Activated naive CD4-positive, alpha-beta T cell treated with anti-CD3 and anti-CD28 coated beads, Interleukin-2, amount 50 U/mL, for 16 hours (primary cell): ENCODE results near the gene ARL11.
A peak's percentile ranks its signal among the peaks of the same experiment; 100 is the strongest.

ENCODE experiments used
- DNase-seq: peaks from one replicate; pipeline ENCODE4 v3.0.0-alpha.2; 2020

The ARL11 gene

DNA sequence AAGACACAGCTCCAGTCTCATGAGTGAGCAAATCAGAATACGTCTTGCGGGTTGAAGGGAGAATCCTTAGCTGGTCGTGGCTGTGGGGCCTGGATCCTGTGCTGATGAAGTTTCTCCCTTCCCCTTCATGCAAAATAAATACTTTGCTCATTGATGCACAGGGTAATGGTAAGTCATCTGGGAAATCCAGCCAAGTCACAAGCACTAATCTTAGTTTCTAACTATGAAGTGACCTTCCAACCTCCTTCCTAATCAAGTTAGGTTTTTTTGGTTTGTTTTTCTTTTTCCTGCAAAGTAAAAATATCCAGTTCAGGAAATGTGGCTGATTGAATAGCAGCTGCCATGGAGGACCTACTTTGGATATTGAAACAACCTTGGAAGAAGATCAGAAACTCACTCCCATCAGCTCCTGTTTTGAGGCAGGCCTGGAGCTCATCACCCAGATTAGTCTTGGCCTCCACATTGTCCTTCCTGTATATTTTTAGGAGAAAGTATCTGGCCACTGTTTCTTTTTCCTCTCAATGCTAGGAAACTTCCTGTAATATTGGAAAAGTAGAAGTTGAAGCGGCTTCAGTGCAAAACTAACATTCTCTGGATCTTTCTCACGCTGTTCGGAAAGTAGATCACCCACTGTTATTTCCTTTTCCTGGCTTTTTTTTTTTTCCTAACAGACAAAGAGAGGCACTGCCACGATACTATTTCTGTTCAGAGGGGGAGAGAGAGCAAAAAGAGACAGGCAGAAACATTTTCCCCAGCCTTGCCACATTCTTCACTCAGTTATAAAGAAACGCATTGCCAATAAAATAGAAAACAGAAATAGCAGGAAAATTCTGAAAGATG, 12.3 kb upstream of the ARL11 start:
- no peak for DNase-seq

DNA sequence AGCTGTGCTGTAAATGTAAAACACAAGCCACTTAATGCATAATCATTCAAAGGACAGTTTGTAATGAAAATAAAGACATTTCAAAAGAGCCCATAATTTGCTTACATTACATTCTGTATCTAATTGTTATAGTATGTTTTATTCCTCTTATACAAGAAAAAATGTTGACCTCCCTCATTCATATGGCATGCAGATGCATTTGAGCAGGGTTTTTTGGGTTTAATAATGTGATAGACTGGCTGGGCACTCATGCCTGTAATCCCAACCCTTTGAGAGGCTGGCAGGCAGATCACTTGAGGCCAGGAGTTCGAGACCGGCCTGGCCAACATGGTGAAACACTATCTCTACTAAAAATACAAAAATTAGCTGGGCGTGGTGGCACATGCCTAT, 11.6 kb upstream of the ARL11 start:
- no peak for DNase-seq

DNA sequence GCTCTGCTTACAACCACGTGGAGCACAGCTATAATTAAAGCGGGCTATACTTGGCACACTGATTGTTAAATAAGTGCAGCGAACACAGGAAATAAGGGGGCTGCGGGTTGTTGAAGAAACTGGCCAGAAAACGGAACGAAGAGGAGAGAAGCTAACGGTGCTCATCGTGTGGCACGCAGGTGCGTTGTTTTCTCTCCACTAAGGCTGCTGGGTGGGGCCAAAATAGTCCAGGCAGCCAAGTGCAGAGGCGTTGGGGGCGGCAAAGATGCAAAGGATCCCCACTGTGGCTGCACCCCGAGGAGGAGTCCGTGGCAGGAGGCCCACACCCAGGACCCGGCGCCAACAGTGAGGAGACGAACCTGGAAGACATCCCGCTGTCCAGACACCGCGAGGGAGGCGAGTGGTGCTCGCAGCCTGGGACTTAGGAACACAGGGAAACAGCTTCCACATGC, 8.1 kb upstream of the ARL11 start:
- DNase-seq: peak; percentile 21

DNA sequence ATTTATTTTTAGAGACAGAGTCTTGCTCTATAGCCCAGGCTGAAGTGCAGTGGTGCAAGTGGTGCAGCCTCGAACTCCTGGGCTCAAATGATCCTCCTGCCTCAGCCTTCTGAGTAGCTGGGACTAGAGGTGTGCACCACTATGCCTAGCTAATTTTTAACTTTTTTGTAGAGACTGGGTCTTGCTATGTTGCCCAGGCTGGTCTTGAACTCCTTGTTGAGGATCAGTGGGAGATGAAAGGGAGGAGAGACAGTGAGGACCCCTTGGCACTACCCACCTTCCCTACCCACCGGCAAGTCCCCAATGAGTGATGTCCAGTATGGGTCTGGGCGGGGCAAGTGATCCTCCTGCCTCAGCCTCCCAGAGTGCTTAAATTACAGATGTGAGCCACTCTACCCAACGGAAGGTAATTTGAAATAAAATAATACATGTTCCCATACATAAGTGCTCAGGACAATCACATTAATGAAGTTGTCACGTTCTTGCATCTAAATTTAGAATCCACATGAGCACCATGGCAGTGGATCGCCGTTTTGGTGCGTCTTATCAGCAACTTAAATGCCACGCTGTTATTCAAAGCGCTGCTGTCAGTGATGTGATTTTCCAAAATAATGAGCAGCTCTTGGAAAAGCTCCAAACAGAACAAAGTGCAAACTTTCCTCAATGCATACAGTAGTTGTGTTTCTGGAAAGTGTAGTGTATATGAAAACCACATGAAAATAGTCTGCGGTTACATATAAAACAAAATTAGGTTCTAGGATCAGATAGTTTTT, 5.9 kb upstream of the ARL11 start:
- DNase-seq: no peak

DNA sequence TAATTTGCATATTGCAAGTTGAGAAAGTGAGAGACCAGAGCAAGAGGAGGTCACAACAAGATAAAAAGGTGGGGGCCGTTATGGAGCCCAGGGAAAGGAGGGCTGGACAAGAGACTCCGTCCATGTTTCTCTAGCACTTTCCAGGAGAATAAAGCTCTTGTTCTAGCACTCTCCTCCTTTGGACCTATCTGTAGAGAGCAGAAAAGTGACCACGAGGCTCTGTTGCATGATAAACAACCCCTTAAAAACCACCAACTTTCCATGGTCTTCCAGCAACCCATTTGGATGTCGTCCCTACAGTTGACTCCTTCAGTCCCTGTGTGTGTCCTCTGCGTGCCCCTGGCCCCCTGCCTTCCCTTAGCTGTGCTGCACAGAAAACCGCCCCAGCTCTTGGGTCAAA, 4.1 kb upstream of the ARL11 start:
- no peak for DNase-seq

DNA sequence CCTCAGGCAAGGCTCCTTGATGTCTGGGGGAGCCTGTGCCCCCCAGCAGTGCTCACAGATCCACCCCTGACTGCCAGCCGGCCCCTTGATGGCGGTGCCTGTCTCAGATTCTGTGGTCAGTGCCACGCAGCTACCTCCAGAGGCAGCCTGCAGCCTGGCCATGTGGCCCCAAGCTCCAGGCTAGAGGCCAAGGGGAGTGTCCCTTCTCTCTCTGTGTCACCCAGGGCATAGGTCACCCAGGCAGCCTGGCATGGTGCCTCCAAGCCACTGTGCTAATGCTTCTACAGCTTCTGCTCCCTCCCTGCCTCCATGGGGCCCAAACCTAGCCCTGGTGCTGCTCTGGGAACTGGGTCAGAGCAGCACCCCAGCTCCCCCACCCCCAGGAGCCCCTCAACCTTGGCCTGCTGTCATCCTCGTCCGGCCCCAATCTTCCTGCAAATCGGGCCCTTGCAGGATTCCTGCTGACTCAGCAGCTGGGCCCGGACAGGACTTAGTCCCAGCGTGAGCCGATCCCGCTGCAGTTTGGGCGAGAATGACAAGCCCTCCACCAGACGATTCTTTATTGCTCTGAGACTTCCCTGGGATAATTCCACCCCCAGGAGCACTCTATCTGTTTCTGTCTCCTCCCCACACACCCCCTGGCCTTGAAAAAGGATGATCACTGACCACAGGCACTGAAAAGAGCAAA, 2.8 kb upstream of the ARL11 start:
- DNase-seq: no peak

DNA sequence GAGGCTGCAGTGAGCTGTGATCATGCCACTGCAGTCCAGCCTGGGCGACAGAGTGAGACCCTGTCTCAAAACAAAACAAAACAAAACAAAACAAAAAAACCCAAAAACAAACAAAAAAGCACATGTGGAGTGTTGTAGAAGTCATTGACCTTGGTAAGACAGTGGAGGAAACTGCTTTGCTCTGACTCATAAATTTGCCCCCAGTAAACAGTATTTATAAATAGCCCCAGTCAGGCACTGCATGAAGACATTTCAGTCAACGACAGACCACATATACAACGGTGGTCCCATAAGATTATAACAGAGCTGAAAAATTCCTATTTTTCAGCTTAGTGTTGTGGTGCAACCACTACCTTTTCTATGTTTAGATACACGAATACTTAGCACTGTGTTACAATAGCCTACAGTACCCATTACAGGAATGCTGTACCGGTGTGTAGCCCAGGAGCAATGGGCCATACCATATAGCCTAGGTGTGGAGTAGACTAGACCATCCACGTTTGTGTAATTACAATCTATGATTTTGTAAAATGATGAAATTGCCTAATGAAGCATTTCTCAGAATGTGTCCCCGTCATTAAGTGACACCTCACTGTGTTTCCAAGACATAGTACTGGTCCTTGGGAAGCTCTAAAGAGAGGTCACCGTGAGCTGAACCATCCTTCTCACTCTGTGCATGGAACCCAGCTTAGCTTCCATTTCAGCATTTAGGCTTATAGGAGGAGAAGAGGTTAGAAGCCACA, 1.1 kb downstream of the ARL11 start:
- no peak for DNase-seq

DNA sequence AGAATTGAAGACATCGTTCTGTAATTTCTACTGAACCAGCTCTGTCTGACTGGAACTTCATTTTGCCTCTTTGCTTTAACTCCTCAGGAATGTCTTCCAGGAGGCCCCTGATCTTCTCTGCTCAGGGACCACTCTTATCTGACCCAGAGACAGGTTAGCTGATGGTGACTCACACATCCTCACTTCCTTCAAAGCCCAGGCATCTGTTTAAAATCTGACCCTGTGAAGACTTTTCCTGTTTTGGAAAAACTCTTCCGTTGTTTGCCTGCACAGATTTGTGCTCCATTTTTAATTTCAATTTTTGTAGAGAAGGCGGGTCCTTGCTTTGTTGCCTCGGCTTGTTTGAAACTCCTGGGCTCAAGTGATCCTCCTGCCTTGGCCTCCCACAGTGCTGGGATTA, 1.6 kb downstream of the ARL11 start:
- no peak for DNase-seq

DNA sequence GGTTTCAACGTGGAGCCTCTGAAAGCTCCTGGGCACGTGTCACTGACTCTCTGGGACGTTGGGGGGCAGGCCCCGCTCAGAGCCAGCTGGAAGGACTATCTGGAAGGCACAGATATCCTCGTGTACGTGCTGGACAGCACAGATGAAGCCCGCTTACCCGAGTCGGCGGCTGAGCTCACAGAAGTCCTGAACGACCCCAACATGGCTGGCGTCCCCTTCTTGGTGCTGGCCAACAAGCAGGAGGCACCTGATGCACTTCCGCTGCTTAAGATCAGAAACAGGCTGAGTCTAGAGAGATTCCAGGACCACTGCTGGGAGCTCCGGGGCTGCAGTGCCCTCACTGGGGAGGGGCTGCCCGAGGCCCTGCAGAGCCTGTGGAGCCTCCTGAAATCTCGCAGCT, 2.3 kb downstream of the ARL11 start:
- DNase-seq: no peak

DNA sequence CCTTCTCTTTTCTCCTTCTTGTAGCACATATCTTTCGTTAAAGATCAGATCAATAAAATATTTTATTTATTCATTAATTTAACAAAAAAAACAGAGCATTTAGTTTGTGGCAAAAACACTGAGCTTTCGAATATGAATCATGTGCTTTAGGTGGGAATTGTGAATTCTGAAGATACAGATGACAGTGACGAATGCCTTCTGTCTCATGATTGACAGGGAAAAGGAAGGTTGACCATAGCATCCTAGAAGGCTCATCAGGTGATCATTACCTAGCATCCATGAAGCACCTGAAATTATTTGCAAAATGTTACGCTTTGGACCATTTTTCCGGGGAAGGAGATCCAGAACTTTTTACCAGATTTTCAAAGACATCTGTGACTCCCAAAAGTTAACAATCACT, 3.8 kb downstream of the ARL11 start:
- DNase-seq: no peak

DNA sequence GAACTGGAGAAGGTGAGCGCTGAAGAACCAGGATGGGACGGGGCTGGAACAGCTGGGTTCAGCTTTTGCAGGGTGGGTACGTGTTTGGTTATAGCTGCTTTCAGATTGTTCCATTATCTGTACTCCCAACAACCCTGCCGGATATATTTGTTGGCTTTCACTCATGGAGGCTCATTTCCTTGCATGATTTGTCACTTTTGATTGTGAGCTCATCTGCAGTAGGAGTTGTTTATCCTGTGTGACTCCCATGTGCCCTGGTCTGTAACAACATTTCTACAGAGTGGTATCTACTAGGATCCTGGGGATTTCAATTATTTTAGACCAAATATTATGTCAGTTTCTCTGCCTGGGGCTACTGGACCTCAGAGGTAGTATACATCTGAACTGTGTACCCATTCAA, 5.4 kb downstream of the ARL11 start:
- no peak for DNase-seq

DNA sequence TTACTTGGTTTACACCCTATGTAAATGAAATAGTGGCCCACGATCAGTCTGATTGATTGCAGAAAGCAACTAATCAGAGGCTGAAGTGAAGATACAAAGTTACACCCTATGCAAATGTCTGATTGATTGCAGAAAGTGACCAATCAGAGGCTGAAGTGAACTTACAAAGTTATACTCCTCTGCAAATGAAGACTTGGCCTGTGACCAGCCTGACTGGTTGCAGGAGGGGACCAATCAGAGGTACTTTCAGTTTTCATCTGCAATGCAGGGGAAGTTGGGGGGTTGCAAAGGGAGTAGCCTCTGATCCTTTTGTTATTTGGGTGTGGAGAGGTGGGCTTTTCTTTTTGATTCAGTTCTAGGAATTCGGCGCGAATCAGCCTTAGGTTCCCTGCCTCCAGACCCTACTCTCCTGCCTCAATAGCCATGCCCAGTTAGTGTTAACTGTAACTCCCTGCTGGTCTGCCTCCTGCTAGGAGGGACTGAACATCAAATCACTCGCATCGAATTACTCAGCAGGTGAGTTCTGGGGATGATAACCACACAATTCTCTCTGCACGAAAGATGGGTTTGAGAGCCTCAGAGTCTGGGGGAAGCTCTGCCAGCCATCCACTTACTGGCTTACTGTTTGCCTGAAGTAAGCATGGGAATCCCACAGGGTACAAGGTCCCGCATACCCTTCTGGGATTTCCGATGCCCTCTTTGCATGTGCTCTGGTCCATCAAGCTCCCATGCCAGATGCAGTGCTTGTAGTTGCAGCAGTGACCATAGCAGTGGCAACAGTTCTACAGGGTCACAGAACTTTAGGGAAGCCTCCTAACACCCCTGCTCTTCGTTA, 7.5 kb downstream of the ARL11 start:
- DNase-seq: peak; percentile 20

DNA sequence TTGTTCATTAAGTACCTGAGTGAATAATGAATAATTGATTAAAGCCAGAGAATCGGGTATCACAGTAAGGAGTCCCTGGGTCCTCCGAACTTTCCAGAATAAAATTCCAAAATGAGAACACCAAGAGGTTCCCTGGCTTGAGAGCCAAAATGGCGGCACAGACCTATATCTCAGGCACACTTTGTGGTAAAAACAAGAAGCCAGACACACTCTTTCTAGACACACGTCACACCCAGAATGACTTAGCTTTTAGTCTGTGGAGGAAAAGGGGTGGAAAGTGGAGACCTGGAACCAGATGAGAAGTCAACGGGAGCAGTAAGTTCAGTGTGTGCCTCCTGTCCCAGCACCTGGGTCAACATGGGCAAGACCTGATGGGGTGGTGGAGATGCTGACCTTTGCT, 8.4 kb downstream of the ARL11 start:
- no peak for DNase-seq

DNA sequence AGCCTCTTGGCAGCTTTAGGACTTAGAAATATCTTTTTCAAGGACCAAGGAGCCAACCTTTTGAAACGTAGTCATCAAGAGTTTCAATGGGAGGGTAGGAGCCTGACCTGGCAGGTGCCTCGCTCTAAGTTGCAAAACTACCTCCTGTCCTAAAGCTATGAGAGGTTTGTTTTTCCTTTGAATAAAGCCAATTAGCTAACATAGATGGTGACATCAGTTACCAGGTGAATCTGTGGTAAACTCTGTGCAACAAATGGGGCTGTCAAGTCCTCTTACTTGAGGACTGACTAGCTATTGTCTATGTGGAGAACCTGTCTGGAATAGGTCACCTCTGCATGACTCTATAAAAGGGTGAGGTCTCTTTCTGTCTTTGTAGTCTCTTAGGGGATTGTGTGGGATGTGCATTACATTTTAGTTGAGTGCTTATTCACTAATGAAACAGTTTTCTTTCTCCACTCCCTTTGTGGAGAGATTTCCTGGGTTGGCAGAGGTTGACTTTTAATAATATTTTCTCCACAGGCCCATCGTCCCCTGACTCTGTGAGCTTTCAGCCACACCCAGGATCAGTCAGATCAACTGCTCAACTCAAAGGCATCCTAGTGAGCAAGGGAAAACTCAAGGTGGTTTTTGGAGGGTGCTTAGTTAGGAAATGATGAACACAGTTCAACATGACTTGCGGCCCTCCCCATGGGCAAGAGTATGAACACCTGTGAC, 9.9 kb downstream of the ARL11 start:
- no peak for DNase-seq

DNA sequence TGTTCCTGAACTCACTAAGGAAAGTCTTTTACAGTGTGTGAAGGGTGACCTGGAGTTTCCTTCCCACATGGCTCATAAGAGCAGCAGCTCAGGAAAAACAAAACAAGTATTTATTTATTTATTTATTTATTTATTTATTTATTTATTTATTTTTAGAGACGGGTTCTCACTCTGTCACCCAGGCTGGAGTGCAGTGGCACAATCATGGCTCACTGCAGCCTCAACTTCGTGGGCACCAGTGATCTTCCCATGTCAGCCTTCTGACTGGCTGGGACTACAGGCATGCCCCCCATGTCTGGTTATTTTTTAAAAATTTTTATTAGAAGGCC, 10.4 kb downstream of the ARL11 start:
- no peak for DNase-seq

DNA sequence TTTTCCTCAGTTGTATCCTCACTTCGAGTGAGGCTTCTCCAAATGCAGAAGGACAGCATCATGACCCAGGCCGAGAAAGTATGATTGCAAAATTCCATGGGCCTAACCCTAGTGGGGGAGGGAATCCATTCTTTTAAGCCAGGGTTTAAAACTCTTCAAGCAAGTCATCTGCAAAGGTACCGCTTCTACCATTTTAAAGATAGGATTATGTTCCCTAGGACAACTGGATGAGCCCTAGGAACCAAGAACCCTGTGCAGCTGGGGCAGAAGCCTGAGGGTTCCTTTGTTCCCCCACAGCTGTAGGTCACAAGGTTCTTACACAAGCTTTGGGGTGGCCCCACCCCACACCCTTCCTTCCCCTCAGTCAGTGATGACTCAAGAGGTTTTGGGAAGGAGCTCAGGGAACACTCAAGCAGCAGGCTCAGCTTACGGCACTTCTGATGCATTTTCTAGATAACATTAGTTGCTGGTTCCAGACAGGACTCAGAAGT, 13.5 kb downstream of the ARL11 start:
- DNase-seq: no peak

DNA sequence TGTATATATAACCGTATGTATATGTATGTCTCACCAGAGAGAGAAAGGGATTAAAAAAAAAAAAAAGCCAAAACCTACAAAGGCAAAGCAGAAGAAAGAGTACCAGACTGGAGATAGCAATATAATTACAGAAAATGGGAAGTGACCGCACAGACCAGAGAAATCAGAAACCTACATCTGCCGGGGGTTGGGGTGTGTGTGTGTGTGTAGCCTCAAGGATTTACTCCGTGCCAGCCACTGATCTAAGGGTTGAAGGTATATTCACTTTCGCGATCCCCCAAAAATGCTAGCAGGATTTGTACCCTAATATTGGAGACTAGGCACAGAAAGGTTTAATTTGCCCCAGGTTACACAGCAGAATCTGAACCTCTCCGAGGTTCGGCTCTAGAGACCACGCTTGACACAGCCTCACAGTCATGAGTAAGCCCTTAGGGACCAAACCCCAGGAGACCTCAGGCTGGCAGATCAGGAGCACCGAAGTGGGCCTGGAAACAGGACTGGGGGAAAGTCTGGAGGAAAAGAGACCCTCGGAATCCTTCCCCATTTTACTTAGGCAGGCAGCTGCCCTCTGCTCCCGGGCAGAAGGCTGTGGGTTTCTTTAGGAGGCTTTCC, 14.8 kb downstream of the ARL11 start:
- no peak for DNase-seq

DNA sequence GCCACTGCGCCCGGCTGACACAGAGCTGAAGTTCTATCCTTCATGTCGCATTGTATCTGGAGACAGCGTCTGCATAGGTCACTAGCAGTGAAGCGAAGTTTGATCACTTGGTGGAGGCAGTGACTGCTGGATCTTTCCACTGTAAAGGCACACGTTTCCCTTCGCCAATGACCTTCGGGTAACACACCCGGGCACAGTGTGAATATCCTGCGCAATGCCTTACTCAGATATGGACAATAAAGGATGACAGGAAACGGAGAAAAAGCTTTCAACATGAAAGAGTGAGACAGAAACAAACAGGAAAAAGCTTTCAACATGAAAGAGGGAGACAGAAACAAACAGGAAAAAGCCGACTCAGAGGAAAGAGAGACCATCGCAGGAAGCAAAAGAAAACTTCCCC, 17.1 kb downstream of the ARL11 start:
- DNase-seq: no peak

DNA sequence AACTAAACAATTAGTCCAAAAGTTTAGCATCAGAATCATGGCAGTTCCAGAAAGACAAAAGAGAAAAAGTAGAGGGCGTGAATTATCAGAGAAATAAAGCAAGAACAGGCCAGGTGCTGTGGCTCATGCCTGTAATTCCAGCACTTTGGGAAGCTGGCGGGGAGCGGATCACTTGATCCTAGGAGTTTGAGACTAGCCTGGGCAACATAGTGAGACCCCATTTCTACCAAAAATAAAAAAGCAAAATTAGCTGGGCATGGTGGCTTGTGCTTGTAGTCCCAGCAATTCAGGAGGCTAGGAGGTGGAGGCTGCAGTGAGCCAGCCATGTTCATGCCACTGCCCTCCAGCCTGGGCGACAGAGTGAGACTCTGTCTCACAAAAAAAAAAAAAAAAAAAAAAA, 18.4 kb downstream of the ARL11 start:
- no peak for DNase-seq

DNA sequence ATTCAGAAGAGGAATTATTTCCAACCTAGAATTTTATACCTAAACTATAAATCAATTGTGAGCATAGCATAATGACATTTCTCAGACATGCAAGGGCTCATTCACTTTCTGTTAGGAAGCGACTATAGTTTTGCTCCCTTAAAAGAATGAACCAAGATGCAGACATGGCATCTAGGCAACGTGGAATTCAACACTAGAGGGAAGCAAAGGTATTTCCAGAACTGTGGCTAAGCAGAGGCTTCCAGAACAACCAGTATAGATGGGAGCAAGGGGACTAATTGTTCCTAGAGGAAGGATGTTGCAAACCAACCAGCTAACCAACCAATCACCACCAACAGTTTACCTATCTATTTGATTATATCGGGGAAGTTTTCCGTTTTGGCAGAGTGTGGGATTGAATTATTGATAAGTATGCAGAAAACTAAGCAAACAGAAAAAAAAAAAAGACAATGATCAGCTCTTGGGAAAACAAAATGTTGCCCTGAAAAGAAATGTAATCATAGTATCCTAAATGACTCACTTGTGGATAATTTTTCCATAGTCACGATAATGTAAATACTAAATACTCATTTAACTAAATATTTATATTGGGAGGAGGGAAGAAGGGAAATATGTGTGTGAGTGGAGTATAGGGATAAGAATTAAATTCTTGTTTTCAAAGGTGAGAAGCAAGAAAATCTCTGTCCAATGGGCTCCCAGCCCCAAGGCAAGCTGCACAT, 21.1 kb downstream of the ARL11 start:
- DNase-seq: no peak
